ENCODE data around the gene FKBP9.
"Not testable (repeated sequence)": the region's sequence is repeated elsewhere in the genome, so short reads cannot be mapped to it uniquely, and the experiment has no call there.

The FKBP9 gene, protein sequence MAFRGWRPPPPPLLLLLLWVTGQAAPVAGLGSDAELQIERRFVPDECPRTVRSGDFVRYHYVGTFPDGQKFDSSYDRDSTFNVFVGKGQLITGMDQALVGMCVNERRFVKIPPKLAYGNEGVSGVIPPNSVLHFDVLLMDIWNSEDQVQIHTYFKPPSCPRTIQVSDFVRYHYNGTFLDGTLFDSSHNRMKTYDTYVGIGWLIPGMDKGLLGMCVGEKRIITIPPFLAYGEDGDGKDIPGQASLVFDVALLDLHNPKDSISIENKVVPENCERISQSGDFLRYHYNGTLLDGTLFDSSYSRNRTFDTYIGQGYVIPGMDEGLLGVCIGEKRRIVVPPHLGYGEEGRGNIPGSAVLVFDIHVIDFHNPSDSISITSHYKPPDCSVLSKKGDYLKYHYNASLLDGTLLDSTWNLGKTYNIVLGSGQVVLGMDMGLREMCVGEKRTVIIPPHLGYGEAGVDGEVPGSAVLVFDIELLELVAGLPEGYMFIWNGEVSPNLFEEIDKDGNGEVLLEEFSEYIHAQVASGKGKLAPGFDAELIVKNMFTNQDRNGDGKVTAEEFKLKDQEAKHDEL

DNA sequence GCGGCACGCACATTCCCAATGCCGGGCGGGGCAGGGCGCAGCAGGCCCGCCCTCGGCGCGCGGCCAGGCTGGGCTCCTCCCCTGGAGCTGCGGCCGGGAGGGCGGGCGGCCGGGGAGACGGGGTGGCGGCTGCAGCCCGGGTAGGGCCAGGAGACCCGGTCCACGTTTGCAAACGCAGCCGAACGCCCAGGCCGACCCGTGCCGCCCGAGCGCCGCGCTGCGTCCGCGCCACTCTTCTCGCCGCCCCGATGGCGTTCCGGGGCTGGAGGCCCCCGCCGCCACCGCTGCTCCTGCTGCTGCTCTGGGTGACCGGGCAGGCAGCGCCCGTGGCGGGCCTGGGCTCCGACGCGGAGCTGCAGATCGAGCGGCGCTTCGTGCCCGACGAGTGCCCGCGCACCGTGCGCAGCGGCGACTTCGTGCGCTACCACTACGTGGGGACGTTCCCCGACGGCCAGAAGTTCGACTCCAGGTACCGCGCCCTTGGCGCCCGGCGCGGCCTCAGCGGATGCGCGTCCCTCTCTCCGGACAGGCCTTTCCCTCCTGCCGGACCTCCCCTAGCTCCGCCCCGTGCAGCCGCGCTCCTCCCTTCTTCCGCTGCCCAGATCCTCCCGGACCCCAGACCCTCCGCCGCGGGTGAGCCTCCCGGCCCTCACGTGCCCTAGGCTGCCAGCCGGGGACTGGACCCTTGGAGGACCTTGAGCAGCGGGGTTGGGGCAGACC is at the start of gene FKBP9:
FKBP9 (plus strand) TSS at position 115 of the 720 bp plus-strand sequence; CDS start at position 249, 134 bp downstream.
- peak; percentile 95 for DNase-seq (ENCODE audit: low spot score)

DNA sequence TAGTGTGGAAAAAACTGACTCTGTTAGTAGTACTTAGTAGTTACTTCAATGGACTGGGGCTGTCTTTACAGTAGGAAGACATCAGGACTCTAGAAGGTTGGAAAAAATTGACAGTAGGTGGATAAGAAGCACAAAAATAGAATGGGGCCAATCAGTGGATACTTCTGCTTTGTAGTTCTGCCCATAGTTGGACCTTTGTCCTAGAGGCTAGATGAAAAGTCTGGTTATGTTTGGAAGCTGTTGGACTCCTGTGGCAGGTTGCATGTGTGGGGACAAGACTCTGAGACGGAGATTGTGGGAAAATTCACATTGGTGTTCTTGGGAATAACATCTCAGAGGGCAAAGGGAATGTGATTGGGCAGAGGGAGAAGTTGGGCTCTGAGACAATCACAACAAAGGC is 47.0 kb upstream of the FKBP9 start:
- no peak for DNase-seq (ENCODE audit: low spot score)

DNA sequence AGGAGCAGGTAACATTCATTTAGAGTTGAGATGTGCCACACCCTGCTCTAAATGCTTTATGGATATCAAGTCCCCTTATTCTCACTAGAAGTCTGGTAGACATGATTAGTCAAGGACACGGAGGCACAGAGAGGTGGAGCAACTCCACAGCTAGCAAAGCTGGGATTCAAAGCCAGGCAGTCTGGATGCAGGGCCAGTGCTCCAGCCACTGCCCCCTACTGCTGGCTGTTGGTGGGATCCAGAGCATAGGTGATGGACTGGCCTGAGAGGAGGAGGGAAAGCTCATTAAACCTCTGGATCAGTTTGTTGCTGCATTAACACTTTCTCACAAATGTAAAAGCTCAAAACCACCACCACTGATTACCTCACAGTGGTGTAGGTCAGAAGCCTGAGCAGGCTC is 43.1 kb upstream of the FKBP9 start:
- no peak for DNase-seq (ENCODE audit: low spot score)

DNA sequence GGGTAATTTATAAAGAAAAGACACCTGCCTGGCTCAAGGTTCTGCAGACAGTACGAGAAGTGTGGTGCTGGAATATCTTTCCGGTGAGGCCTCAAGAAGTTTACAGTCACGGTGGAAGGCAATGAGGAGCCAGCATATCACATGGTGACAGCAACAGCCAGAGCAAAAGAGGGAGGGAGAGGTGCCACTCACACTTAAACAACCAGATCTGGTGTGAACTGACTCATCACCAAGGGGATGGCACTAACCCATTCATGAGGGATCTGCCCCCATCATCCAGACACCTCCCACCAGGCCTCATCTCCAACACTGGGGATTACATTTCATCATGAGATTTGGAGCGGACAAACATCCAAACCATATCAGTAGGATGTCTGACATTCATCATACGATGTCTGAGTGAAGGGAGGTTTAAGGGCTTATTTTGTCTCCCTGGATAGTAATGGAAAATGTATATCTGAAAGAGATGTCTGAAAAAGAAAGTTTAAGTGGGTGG is 42.2 kb upstream of the FKBP9 start:
- DNase-seq (ENCODE audit: low spot score), result no peak

DNA sequence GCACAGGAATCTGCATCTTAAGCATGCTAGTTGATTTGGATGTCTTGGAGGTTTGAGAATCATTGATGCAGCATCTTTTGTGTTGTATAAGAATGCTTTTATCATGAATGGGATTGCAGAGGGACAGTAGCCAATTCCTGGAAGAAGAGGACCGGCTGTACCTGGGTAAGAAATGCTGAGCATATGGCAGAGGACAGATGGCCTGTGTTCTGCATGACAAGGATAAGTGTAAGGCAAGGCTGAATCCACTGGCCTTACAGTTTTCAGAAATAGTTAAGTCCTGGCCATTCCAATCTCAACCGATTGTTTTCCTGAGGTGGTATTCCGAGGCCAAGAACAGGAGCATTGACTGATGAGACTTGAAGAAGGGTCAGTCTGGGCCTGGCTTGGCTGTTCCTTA is 41.2 kb upstream of the FKBP9 start:
- DNase-seq (ENCODE audit: low spot score), result no peak

DNA sequence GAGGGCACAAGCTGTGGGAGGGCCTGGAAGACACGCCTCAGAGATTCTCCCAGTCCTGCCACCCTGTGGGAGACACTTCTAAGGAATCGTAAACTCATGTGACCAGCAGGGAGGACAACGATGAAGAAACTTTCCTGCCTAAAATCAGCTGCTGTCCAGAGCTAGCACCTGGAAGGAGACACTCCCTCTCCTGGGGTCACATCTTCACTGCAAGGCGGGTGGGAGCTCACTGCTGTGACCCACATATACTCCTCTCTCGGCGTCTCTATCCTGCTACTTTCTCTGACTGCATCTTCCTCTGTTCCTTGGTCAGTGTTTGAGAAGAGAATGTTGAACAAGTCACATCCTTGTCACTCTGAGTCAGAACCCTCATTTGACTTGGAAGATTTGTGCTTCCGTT is 40.2 kb upstream of the FKBP9 start:
- DNase-seq (ENCODE audit: low spot score), result not testable (repeated sequence)

DNA sequence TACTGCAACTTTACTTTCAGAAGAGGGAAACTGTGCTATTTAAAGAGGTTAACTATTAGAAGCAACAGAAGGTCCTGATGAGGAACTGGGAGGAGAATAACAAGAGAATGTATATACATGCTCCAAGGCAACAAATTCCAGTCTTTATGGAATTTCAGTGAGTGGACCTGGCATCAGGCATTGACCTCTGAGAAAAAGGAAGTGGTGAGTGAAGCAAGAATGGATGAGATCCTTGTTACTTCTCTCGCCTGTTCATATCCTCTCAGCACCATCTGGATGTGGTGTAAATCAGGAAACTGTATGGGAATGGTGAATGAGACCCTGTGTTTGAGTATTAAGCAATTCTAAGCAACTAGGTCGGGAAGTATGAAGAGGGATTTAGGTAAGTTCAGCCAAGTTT is 35.3 kb upstream of the FKBP9 start:
- no peak for DNase-seq (ENCODE audit: low spot score)

DNA sequence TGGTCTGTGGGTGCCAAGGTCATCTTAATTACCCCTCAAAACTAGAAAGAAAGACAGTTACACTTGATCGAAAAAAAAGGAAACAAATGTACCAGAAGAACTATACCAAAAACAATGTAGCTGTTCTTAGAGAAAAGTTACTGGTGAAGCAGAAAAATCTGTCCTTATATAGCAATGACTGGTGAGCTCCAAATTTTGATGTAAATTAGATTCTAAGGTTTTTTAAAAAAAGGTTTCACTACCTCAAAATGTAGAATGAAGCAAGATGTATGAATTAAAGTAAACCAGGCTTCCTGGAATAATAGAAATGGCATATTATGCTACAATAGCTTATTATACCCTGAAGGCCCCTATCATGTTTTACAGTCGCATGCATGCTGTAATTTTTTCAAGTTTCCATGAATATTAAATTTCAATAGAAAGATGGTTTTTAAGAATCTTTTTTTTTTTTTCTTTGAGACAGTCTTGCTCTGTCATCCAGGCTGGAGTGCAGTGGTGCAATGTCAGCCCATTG is 28.4 kb upstream of the FKBP9 start:
- no peak for DNase-seq (ENCODE audit: low spot score)

DNA sequence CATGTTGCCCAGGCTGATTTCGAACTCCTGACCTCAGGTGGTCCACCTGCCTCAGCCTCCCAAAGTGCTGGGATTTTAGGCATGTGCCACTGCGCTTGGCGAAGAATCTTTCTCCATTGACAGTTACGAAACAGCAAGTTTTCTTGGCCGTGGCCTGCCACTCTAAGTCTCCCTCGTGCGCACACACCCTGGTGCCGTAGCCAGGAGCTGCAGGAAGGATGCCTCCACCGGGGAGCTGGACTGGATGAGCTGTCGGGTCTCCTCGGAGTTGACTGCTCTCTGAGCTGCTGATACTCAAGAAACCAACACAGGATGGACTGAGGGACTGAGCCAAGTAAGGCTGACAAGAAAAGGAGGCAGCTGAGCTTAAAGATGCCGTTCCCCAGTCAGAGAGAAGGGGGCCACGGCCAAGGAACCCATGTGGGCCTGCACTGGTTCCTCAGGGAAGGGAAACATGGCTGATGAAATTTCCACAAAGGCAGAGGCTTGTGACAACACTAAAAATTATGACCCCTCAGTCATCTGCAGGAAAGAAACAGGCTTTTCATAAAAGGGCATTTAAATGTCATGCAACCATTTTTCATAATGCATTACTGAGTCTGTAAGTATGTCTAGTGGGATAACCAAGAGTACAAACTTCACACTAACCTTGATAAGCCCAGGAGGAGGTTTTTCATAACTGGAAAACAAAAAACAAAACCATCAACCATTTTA is 27.7 kb upstream of the FKBP9 start:
- DNase-seq (ENCODE audit: low spot score), result no peak

DNA sequence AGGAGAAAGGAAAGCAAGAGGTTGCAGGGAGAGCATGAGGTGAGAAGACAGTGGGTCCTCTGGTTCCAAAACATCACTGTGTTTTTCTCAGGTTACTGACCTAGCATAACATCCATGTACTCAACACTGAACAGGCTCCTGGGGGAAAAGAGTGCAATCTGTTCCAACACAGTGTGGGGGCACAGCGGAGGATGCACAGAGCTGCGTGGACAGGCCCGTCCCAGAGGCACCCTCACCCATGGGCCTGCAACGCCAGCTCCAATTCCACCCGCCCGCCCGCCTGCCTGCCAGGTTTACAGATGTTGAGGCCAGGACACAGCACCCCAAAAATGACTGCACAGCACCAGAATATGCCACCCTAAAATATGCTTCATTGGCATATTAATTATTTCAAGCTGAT is 26.9 kb upstream of the FKBP9 start:
- DNase-seq (ENCODE audit: low spot score), result no peak

DNA sequence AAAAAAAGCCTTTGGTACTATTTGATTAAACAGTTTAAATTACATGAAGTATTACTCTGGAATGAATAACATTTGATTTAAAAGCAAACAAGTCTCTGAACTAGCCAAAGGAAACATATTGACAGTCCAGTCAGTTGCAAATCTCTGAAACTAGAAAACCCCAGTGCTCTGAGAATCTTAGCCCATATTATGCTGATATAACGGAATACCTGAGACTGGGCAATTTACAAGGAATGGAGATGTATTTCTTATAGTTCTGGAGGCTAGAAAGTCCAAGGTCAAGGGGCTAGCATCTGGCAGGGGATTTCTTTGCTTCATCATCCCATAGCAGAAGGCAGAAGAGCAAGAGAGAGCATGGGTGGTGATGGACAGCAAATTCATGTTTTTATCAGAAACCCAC is 21.7 kb upstream of the FKBP9 start:
- DNase-seq (ENCODE audit: low spot score), result no peak

DNA sequence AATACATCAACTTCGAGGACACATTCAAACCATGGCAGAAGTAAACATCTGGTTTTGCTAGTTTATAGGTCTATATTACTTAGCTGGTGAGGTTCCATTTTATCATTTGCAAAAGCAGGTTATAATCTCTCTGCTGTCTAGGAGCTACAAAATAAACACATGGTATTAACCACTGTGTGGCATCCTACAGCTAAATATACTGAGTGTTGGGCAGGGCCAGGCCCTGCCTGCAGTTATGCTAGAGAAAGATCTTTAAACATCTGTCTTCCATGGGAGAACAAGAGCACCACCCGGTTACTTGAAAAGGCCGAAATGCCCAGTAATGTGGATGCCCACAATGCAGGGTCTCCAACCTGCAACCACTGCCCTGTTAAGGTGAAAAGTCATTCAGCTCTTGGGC is 20.6 kb upstream of the FKBP9 start:
- no peak for DNase-seq (ENCODE audit: low spot score)

DNA sequence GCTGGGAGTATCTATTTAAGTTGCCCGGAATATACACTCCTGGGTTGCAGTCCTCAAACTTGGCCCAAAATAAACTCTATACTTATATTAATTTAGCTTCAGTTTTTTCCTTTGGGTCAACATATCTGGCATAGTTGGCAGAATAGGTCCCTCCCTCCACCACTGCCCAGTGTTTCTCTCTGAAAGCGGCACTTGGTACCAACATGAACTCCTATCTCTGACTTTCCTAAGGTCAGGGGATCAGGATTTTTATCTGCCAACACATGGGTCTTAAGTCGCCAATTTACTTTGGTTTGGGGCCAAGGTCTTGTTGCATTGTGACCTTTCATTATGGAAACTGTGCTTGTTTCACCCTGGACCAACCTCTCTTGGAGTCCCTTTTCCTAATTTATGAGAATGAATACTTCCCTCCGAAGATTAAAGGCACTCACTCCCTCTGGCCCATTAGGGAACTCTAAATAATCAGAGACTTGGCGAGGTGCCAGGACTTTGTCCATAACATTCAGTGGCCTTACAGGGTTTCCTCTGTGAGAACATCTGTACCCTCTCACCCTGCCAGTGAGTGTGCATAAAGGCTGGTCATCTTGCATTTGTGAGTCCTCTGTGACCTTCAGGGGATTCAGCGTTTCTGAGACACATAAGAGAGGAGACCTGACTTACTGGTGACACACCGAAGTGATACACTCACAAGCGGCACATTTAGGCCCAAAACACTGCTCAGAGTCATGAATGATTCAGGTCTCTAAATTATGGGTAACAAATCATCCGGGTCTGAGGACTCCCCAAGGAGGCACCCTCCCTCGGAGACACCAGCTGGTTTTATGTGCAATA is 19.7 kb upstream of the FKBP9 start:
- DNase-seq (ENCODE audit: low spot score), result peak; percentile 28

DNA sequence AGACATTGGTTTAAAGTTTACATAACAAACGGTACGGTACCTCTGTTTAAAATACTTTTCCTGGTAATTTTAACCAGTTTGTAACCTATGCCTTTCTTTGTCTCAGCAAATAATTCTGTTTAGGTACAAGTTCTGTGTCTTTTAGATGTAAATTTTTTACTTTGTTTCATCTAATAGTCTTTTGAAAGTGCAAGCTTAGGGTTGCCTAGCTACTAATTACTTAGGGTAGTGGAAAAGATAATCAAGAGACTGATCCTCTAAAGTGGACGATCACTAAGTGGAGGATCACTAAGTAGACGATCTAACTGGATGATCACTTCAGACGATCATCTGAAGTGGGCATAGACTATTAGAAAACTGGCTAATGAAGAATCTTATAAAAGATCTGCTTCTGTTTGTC is 16.1 kb upstream of the FKBP9 start:
- no peak for DNase-seq (ENCODE audit: low spot score)

DNA sequence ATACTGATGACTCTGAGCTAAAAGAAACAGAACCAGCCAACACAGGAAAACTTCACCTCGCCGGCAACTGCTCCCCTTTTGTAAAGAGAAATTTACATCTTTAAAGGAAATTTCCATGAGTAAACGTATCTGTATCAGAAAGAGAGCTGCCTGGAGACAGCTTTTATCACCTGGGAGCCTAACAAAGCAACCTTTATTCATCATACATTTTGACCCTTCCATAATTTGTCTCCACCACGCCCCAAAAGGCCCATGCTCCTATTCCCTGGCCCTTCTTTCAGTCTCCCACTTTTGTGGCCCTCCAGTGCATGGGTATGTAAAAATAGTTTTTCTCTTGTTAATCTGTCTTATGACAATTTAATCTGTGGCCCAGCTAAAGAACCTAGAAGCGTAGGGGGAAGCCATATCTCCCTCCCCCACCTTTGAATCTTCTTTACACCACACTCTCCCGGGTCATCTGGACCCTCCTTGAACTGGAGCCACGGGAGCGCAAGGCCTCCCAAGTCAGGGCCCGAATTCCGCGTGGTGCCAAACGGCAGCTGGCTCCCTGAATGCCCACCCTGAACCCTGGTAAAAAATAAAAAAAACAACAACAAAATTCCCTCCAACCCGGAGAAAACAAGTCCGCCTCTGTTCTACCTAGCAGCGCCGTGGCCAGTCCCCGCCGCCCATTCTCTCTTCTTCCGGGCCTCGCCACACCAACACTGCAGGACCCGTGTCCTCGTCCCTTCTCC is 15.4 kb upstream of the FKBP9 start:
- DNase-seq (ENCODE audit: low spot score), result peak; percentile 32

DNA sequence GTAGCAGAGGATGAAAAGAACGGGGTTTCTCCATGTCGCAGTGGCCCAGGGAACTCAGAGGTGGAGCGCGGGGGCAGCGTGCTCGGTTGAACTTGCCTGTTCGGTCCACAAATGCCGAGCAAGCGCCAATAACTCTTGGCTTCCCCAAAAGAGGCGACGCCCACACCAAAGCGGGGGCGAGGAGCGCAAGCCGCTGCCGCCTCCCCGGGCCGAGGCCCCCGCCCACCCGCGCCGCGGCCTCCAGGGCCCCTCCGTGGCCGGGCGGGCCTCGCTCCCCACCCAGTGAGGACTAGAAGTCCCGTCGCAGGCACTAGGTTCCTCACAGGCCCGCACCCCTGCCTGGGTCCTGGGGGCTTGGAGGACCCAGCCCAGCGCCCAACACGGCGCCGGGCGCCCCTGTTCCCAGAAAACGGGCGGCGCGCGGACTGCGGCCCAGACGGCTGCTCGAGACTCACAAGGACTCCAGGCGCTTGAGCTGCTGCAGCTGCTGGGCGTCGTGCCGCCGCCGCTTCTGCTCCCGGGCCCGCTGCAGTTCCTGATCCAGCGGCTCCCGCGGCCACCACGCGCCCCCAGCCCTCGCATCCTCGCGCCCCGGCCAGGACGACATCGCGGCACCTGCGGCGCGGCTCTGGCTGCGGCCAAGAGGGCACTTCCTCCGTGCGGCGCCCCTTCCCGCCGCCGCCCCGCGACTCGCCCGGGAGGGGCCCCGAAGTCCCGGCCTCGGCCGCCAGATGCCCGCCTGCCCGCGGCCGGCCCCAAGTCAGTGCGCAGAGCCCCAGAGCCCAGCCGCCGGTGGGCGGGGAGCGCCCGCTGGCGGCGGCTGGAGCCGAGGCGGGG is 14.6 kb upstream of the FKBP9 start:
- DNase-seq (ENCODE audit: low spot score), result peak; percentile 93

DNA sequence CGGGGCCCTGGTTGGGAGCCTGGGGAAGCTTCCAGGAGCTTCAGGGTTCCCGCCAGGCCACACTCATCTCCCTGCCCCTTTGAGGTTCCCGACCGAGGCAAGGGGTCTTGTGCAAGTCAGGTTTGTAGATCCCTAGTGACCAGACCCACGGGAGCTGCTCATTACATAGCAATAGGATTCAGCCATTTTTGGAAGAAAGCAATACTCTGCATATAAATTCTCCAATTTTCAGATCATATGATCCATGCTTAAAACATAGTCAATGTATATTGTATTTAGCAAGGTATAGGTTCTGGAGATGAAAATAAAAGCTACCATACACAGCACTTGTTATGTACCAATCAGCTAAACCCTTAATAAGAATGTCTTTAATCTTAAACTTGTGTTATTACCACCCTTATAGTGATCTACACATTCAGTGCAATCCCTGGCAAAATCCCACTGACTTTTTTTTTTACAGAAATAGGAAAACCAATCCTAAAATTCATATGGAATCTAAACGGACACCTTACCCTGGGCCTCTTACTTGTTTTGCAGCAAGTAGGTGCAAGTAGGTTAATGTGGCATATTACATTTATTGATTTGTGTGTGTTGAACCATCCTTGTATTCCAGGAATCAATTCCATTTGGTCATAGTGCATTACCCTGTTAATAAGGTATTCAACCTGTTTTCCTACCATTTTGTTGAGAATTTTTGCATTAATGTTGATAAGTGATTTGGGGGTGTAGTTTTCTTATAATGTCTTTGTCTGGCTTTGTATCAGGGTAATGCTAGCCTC is 13.8 kb upstream of the FKBP9 start:
- no peak for DNase-seq (ENCODE audit: low spot score)

DNA sequence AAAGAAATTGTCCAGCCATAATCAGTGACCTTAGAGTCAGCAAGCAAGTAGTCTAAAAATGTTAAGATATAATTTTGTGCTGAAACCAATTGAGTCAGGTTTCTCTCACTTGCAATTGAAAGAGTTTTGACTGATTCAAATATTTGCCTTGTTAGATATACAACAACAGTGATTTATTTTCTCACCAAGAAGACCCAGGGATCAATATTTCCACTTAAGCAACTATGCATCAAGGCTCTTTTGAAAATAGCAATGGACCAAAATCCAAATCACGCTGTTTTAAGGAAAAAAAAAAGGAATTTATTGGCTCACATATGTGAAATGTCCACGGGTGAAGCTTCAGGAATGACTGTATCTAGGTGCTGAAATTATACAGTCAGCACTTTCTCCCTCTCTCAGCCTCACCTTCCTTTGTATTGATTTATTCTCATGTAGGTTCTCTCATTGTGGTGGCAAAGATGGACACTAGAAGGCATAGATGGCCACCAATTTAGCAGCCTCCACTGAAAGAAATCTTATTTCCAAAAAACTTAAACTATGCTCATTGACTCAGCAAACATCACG is 9.7 kb upstream of the FKBP9 start:
- no peak for DNase-seq (ENCODE audit: low spot score)

DNA sequence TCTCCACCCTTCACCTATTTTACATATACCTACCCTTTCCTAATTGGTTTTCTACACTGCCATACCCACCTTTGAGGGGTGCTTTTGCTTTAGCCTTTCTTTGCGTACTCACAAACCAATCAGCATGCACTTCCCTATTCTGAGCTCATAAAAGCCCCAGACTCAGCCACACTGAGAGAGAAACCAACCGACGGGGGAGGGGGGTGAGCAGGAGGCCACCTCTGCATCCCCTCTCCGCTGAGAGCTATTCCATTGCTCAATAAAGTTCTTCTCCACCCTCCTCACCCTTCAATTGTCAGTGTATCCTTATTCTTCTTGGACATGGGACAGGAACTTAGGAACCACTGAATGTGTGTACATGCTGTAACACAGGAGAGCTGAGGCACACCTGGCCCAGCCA is 9.0 kb upstream of the FKBP9 start:
- no peak for DNase-seq (ENCODE audit: low spot score)
